CD14-positive monocyte (primary cell): ENCODE measurements around the gene PPP1R12B. TPM values are rescaled to one million over a fixed set of nuclear protein-coding genes. Genes with fewer than 3 reads are reported as not detected.
"Not testable (repeated sequence)": the region's sequence is repeated elsewhere in the genome, so short reads cannot be mapped to it uniquely, and the experiment has no call there.

Source experiments
- DNase-seq, 3 donors: peaks; one replicate each; pipeline ENCODE4 v3.0.0-alpha.2; 2011 to 2022
- H2AFZ ChIP-seq: 2 replicates; pipeline ENCODE4 v1.6.0; 2012; ENCODE audit warnings: mild to moderate bottlenecking, low read depth, low read length, inconsistent platforms; ENCODE audit not compliant: insufficient read depth, poor library complexity, severe bottlenecking
- H3K27ac ChIP-seq, 2 donors: 1 replicate in 1 of 2; 2 replicates in 1 of 2; pipeline ENCODE4 v1.5.1; 2012 to 2013; ENCODE audit warnings: low read length in 2 of 2, control low read depth in 1 of 2, inconsistent platforms in 1 of 2, low read depth in 1 of 2, mild to moderate bottlenecking in 1 of 2
- H3K27me3 ChIP-seq, 2 donors: one replicate each; pipeline versions ENCODE4 v1.6.0 to v1.6.1; 2011 to 2013; ENCODE audit warnings: low read length in 2 of 2; ENCODE audit not compliant: control insufficient read depth in 2 of 2, insufficient read depth in 2 of 2
- H3K36me3 ChIP-seq, 2 donors: replicated peaks in 1 of 2; 1 replicate in 1 of 2; 2 replicates in 1 of 2; pipeline versions ENCODE4 v1.5.1 to v1.6.1; 2012 to 2013; ENCODE audit warnings: low read length in 2 of 2, control low read depth in 1 of 2, inconsistent platforms in 1 of 2, mild to moderate bottlenecking in 1 of 2; ENCODE audit not compliant: insufficient read depth in 2 of 2, control insufficient read depth in 1 of 2
- H3K4me1 ChIP-seq, 2 donors: 1 replicate in 1 of 2; 2 replicates in 1 of 2; pipeline versions ENCODE4 v1.5.1 to v1.6.1; 2012 to 2013; ENCODE audit warnings: low read length in 2 of 2, control low read depth in 1 of 2, inconsistent platforms in 1 of 2, mild to moderate bottlenecking in 1 of 2, moderate library complexity in 1 of 2; ENCODE audit not compliant: insufficient read depth in 2 of 2, control insufficient read depth in 1 of 2
- H3K4me2 ChIP-seq: replicated peaks from 2 replicates; pipeline ENCODE3; 2012; ENCODE audit warnings: low read length, moderate library complexity, mild to moderate bottlenecking; ENCODE audit not compliant: poor library complexity, severe bottlenecking; ENCODE audit errors: extremely low read depth
- H3K4me3 ChIP-seq, 3 experiments: fragments of 200-600 bp in 1 of 3; sonication (generic) in 1 of 3; replicated peaks in 1 of 3; 1 replicate in 2 of 3; 2 replicates in 1 of 3; pipeline ENCODE4 v1.5.1; 2011 to 2013; ENCODE audit warnings: low read length in 3 of 3, mild to moderate bottlenecking in 3 of 3, control low read depth in 2 of 3, low read depth in 2 of 3, inconsistent platforms in 1 of 3, moderate library complexity in 1 of 3
- H3K79me2 ChIP-seq: 2 replicates; pipeline ENCODE4 v1.6.0; 2012; ENCODE audit warnings: mild to moderate bottlenecking, control low read depth, inconsistent platforms, low read length, moderate library complexity; ENCODE audit not compliant: insufficient read depth
- H3K9ac ChIP-seq: 2 replicates; pipeline ENCODE4 v1.6.0; 2017; ENCODE audit warnings: low read length, mild to moderate bottlenecking; ENCODE audit not compliant: insufficient read depth, poor library complexity, severe bottlenecking
- H3K9me3 ChIP-seq, 2 donors: replicated peaks in 1 of 2; 1 replicate in 1 of 2; 2 replicates in 1 of 2; pipeline versions ENCODE4 v1.5.1 to v1.6.1; 2012 to 2013; ENCODE audit warnings: low read length in 2 of 2, control low read depth in 1 of 2; ENCODE audit not compliant: control insufficient read depth in 1 of 2, insufficient read depth in 1 of 2
- H4K20me1 ChIP-seq: 2 replicates; pipeline ENCODE4 v1.6.0; 2012; ENCODE audit warnings: mild to moderate bottlenecking, low read length, control low read depth, moderate library complexity; ENCODE audit not compliant: insufficient read depth
- H3K27ac Mint-ChIP-seq, 7 donors: one replicate each; pipeline ENCODE4 v1.8.0; 2020; ENCODE audit warnings: mild to moderate bottlenecking in 7 of 7, mixed read lengths in 7 of 7, moderate library complexity in 6 of 7, inconsistent platforms in 2 of 7
- H3K27me3 Mint-ChIP-seq, 3 donors: one replicate each; pipeline ENCODE4 v1.8.0; 2021 to 2022; ENCODE audit warnings: low read depth in 3 of 3, mild to moderate bottlenecking in 3 of 3, mixed read lengths in 3 of 3, moderate library complexity in 3 of 3, inconsistent platforms in 1 of 3
- H3K36me3 Mint-ChIP-seq, 2 donors: one replicate each; pipeline ENCODE4 v1.8.0; 2020; ENCODE audit warnings: mixed read lengths in 2 of 2, inconsistent platforms in 1 of 2, mild to moderate bottlenecking in 1 of 2
- H3K4me1 Mint-ChIP-seq: one replicate; pipeline ENCODE4 v1.8.0; 2020; ENCODE audit warnings: mild to moderate bottlenecking, mixed read lengths
- H3K4me3 Mint-ChIP-seq, 2 donors: one replicate each; pipeline ENCODE4 v1.8.0; 2020; ENCODE audit warnings: mild to moderate bottlenecking in 2 of 2, mixed read lengths in 2 of 2, moderate library complexity in 1 of 2
- H3K9me3 Mint-ChIP-seq, 7 donors: one replicate each; pipeline ENCODE4 v1.8.0; 2020 to 2022; ENCODE audit warnings: mixed read lengths in 7 of 7, mild to moderate bottlenecking in 6 of 7, moderate library complexity in 6 of 7, inconsistent platforms in 2 of 7
- WGBS: methylation state at CpG from one replicate; pipeline ENCODE4 v1.1.5; 2013; ENCODE audit warnings: missing lambda C conversion rate; ENCODE audit not compliant: insufficient coverage; 5-methylcytosine and 5-hydroxymethylcytosine counted together
- intact Hi-C, 2 donors: fragments of 100-400 bp; cut with micrococcal nuclease; formaldehyde crosslinking; loops; one replicate each; pipeline versions ENCODE4 v1.15.0 to v1.15.1; 2023
- polyA plus RNA-seq, 3 donors: library from polyadenylated mRNA; depleted of rRNA in 1 of 3; unstranded in 2 of 3; stranded (reverse) in 1 of 3; fragments of 300-500 nt in 2 of 3; fragments of >200 nt in 1 of 3; fragmentation: Illumina TruSeq in 2 of 3; gene quantifications; 1 replicate in 2 of 3; 2 replicates in 1 of 3; pipeline ENCODE4 v1.2.3, GENCODE V29; 2012 to 2021
- TF ChIP-seq, protein P1 (sequence below): fragments of 200-600 bp; IDR thresholded peaks from one replicate; pipeline ENCODE4 v1.8.0; 2022; ENCODE audit warnings: antibody characterized with exemption, mild to moderate bottlenecking

The PPP1R12B gene
- polyA plus RNA-seq, 3 donors, result 1.3 to 12.2 (median 1.7) TPM

- no peaks in the 10 kb centered on the region for H3K79me2 ChIP-seq
- Mint-ChIP-seq H3K9me3 (no peaks in the 10 kb centered on the region), H3K27me3 (peaks cover 0 to 5% (median 4%) of the 10 kb centered on the region in 3 donors), H3K27ac (no peak overlapping the region), H3K4me3 (no peak overlapping the region), H3K4me1 (peaks cover 13% of the 10 kb centered on the region), H3K36me3 (peaks cover 14 to 27% of the 10 kb centered on the region in 2 donors)
- peaks cover 0 to 7% of the 10 kb centered on the region in 2 donors for H3K36me3 ChIP-seq
- no peak overlapping the region for H3K4me2 ChIP-seq
- H3K27ac ChIP-seq, result no peak overlapping the region
- TF ChIP-seq, protein P1, sequence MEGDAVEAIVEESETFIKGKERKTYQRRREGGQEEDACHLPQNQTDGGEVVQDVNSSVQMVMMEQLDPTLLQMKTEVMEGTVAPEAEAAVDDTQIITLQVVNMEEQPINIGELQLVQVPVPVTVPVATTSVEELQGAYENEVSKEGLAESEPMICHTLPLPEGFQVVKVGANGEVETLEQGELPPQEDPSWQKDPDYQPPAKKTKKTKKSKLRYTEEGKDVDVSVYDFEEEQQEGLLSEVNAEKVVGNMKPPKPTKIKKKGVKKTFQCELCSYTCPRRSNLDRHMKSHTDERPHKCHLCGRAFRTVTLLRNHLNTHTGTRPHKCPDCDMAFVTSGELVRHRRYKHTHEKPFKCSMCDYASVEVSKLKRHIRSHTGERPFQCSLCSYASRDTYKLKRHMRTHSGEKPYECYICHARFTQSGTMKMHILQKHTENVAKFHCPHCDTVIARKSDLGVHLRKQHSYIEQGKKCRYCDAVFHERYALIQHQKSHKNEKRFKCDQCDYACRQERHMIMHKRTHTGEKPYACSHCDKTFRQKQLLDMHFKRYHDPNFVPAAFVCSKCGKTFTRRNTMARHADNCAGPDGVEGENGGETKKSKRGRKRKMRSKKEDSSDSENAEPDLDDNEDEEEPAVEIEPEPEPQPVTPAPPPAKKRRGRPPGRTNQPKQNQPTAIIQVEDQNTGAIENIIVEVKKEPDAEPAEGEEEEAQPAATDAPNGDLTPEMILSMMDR, result no peak
- intact Hi-C loops, result no loop called here
- peaks cover 9% of the 10 kb centered on the region for H4K20me1 ChIP-seq
- no peak for DNase-seq
- no peak overlapping the region for H3K9ac ChIP-seq
- H3K4me1 ChIP-seq, result peaks cover 5 to 6% of the 10 kb centered on the region in 2 donors
- H3K27me3 ChIP-seq, result no peaks in the 10 kb centered on the region
- 83% methylated on average over 1 of the region's 3 CpGs for WGBS
- no peak overlapping the region for H2AFZ ChIP-seq
- H3K9me3 ChIP-seq, result no peaks in the 10 kb centered on the region
- no peak overlapping the region for H3K4me3 ChIP-seq
Measured at GRCh38 chr1:202551683-202552082, 203.2 kb downstream of the PPP1R12B start.

GRCh38 chr1:202552615-202553014 is 204.1 kb downstream of the PPP1R12B start:
- not testable (repeated sequence) for H3K4me3 ChIP-seq

GRCh38 chr1:202553078-202553477 is 204.6 kb downstream of the PPP1R12B start:
- WGBS, result no CpG with 5 or more reads among the region's 1 CpG
- H3K4me3 Mint-ChIP-seq, H3K4me3 ChIP-seq, H3K36me3 ChIP-seq, H3K9me3 Mint-ChIP-seq, intact Hi-C loops, DNase-seq, H3K79me2 ChIP-seq, H2AFZ ChIP-seq, H3K9me3 ChIP-seq, H3K9ac ChIP-seq, H3K4me2 ChIP-seq, H3K27me3 Mint-ChIP-seq, H3K27me3 ChIP-seq, H4K20me1 ChIP-seq, H3K27ac Mint-ChIP-seq, H3K4me1 ChIP-seq, H3K27ac ChIP-seq: not testable (repeated sequence)
- Mint-ChIP-seq H3K4me1 (peaks cover 13% of the 10 kb centered on the region), H3K36me3 (peaks cover 19 to 30% of the 10 kb centered on the region in 2 donors)

More at GRCh38 chr1:202552615-202553014, 204.1 kb downstream of the PPP1R12B start:
- H3K4me2 ChIP-seq, H4K20me1 ChIP-seq, intact Hi-C loops, H2AFZ ChIP-seq, H3K27ac Mint-ChIP-seq, H3K4me3 Mint-ChIP-seq, H3K9me3 ChIP-seq, H3K9ac ChIP-seq, H3K27me3 Mint-ChIP-seq, DNase-seq, H3K4me1 ChIP-seq, H3K9me3 Mint-ChIP-seq, H3K79me2 ChIP-seq, H3K27me3 ChIP-seq, H3K27ac ChIP-seq, H3K36me3 ChIP-seq: not testable (repeated sequence)
- Mint-ChIP-seq H3K4me1 (peaks cover 13% of the 10 kb centered on the region), H3K36me3 (peaks cover 19 to 30% of the 10 kb centered on the region in 2 donors)
